GM12865 (cell line): ENCODE measurements around the gene MAN1A1.

Experiments used
- DNase-seq: peaks from one replicate; pipeline ENCODE4 v3.0.0; 2010; ENCODE audit warnings: low read depth
- H3K4me3 ChIP-seq: 2 replicates; pipeline ENCODE4 v1.5.1; 2011; ENCODE audit warnings: mild to moderate bottlenecking, low read depth, low read length, control low read depth
- TF ChIP-seq, protein P1 (sequence below): IDR thresholded peaks from 2 replicates; pipeline ENCODE4 v1.5.1; 2011; ENCODE audit warnings: low read length, control low read depth, low read depth, inconsistent platforms; ENCODE audit not compliant: insufficient read depth; ENCODE audit errors: missing control alignments

Gene MAN1A1

DNA sequence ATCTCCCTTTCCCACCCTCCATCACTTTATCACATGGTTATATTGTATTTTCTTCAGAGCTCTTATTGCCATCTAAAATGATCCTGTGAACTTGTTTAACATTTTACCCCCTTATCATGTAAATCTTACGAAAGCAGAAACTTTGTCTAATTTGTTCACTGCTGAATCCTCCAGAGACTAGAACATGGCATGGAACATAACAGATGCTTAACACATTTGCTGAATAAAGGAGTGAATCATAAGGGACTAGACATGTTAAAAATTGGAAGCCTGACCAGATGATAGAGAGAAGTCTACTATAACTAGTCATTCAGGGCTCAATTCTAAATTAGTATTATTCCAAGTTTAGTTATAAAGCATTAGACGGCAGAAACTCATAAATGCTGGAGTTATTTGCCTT, 73.3 kb downstream of the MAN1A1 start:
- TF ChIP-seq, protein P1, sequence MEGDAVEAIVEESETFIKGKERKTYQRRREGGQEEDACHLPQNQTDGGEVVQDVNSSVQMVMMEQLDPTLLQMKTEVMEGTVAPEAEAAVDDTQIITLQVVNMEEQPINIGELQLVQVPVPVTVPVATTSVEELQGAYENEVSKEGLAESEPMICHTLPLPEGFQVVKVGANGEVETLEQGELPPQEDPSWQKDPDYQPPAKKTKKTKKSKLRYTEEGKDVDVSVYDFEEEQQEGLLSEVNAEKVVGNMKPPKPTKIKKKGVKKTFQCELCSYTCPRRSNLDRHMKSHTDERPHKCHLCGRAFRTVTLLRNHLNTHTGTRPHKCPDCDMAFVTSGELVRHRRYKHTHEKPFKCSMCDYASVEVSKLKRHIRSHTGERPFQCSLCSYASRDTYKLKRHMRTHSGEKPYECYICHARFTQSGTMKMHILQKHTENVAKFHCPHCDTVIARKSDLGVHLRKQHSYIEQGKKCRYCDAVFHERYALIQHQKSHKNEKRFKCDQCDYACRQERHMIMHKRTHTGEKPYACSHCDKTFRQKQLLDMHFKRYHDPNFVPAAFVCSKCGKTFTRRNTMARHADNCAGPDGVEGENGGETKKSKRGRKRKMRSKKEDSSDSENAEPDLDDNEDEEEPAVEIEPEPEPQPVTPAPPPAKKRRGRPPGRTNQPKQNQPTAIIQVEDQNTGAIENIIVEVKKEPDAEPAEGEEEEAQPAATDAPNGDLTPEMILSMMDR = no peak
- H3K4me3 ChIP-seq = no peak overlapping the region
- no peak for DNase-seq

DNA sequence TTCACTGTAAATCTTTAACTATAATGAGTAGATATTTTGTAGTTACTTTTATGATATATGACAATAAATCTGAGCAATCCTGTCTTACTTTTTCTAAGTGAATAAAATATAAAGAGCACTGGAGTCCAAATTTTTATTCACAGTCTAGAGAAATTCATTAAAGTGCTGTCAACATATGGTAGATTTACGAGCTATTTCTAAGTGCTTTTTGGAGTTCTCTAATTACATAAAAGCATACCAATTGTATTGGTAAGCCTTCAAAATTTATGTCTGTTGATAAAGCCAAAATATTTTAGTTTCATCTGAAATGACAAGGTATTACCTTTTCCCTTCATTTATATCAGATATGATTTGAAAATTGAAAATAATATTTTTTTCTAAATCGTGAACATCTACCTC, 75.4 kb downstream of the MAN1A1 start:
- no peak for DNase-seq
- TF ChIP-seq, protein P1 = no peak
- no peak overlapping the region for H3K4me3 ChIP-seq

DNA sequence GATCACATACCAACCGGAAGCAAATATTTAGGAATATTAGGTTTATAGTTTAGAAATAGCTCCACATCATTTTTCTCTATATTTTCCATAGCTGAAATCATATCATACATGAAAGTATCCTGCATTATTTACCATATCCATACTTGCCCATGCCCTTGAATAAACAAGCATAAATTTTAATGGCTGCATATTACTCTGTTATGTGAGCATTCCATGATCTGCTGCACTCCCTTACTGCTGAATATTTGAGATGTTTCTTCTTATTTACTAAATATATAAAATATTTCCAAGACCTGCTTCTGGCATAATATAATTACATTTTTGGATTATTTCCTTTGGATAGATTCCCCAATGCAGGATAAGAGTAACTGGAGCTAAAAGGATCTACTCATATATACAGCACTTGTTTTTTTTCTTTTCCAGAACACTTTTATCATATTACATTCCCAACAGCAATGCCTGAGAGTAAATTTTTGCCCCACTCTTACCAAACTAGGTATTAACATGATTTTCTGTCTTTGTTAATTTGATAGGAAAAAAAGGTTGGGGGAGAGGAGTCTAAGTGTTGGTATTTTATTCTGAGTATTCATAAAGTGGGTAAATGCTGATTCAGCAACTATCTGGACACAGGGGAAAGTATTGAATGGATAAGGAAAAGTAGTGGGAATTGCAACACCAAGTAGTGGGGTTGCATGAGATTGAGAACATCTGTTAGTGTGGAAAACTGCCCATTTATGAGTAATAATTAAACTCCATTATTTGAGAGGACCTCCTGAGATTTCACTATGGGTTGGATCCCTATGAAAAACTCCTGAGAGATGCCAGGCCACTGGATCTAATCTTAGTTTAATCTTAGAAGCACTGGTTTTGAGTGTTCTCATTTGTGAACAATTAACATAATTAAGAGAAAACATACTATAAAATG, 76.0 kb downstream of the MAN1A1 start:
- no peak for DNase-seq
- TF ChIP-seq, protein P1 = no peak
- no peak overlapping the region for H3K4me3 ChIP-seq

DNA sequence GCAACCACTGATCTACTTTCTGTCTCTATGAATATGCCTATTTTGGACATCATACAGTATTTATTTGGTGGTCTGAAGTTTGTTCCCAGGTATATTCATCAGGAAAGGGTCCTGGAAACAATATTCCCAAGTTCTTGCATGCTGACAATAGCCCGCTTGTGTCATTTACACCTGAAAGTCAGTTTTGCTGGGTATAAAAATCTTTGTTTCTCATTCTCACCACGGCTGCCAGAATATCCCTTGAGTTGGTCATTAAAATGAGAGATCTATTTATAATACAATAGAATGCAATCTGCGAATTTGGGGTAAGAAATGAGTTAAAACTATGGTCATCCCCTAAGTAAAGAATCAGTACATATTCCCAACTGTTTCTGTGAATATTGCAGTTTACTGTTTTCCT, 79.0 kb downstream of the MAN1A1 start:
- no peak for DNase-seq
- H3K4me3 ChIP-seq = no peak overlapping the region
- TF ChIP-seq, protein P1 = no peak

DNA sequence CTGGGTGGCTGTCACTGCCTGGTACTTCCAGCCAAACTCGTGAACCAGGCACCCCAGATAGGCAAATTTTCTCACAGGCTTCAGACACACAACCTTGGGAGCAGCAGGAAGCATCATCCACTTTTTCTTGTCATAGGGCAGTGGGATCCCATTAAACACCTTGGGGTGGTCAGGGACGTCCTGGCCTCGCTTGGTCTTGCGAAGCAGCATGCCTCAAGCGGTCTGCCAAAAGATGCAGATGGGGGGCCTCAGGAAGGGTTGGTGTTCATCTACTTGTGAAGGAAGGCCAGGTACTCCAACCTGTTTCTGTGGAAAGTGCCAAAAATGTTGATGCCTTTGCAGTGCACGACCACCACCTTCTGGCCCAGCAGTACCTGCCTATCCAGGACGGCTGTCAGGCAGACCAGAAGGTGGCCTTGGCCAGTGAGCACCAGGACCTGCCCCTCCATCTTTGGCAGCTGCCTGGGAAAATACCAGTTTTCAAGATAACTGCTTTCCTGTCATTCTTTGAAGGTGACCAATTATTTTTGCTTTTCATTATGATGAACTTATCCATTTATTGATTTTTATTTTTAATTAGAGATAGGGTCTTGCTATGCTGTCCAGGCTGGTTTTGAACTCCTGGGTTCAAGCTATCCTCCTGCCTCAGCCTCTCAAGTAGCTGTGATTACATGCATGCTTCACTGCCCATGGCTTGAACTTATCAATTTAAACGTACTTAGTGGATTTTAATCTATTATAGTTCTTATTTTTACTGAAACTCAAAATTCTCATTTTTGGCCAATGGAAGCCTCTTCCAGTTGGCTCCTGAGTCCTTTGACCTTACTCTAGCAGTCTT, 80.1 kb downstream of the MAN1A1 start:
- TF ChIP-seq, protein P1 = no peak
- H3K4me3 ChIP-seq = no peak overlapping the region
- no peak for DNase-seq

DNA sequence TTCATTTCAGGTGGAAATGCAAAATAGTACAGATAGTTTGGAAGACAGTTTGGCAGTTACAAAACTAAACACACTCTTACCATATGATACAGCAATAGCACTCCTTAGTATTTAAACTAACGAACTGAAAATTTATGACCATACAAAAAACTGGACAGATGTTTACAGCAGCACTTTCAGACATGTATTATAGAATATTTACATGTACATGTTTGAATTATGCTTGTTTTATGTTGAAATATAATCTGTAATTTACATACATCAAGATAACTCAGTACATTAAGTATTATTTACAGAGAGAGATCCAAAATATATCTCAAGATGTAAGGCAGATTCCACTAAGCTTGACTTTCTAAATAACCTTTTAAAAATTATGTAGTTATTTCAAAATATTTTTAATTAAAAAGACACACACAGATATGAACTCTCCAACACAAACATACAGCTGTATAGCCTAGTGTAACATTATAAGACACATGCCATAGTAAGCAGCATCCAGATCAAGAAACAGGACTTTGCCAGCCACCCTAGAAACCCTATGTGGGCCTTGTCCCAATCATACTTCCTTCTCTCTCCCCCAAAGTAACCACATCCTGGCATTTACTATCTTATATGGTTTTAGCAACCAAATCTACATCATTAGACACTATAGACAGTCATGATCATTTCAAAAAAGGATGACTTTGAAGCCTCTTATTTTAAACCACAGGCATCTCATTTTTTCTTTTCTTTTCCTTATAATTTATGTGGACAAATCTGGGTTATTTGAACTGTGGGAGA, 82.2 kb downstream of the MAN1A1 start:
- no peak overlapping the region for H3K4me3 ChIP-seq
- no peak for DNase-seq
- TF ChIP-seq, protein P1 = no peak
